Suprapubic skin (tissue), 4 donors: ENCODE measurements around the gene AK2. TPM values are rescaled to one million over a fixed set of nuclear protein-coding genes. Genes with fewer than 3 reads are reported as not detected.
"Not testable (repeated sequence)": the region's sequence is repeated elsewhere in the genome, so short reads cannot be mapped to it uniquely, and the experiment has no call there.

Experiments used
- DNase-seq, 2 donors: peaks; one replicate each; pipeline ENCODE4 v3.0.0-alpha.2; 2019; ENCODE audit warnings: low spot score in 2 of 2
- H3K27ac ChIP-seq: fragments of 200-600 bp; sonication (generic); one replicate; pipeline ENCODE4 v1.5.1; 2019
- H3K27me3 ChIP-seq: fragments of 200-600 bp; sonication (generic); one replicate; pipeline ENCODE4 v1.5.1; 2019
- H3K36me3 ChIP-seq: fragments of 200-600 bp; sonication (generic); one replicate; pipeline ENCODE4 v1.5.1; 2019
- H3K4me1 ChIP-seq: fragments of 200-600 bp; sonication (generic); one replicate; pipeline ENCODE4 v1.5.1; 2019
- H3K4me3 ChIP-seq: fragments of 200-600 bp; sonication (generic); one replicate; pipeline ENCODE4 v1.5.1; 2019; ENCODE audit warnings: mild to moderate bottlenecking
- H3K9me3 ChIP-seq: fragments of 200-600 bp; sonication (generic); one replicate; pipeline ENCODE4 v1.5.1; 2019
- EP300 ChIP-seq: sonication (generic); formaldehyde crosslinking; IDR thresholded peaks from one replicate; pipeline ENCODE4 v1.6.1; 2017; ENCODE audit warnings: antibody characterized with exemption
- POLR2A ChIP-seq, 2 donors: fragments of 450-650 bp; IDR thresholded peaks; one replicate each; pipeline ENCODE4 v1.6.1; 2017; ENCODE audit warnings: antibody characterized with exemption in 2 of 2, mild to moderate bottlenecking in 2 of 2, moderate library complexity in 2 of 2
- POLR2AphosphoS5 ChIP-seq, 3 donors: sonication (generic); formaldehyde crosslinking; IDR thresholded peaks; one replicate each; pipeline ENCODE4 v1.6.1; 2017; ENCODE audit warnings: antibody characterized with exemption in 3 of 3
- WGBS: methylation state at CpG from one replicate; pipeline ENCODE4 v1.1.5; 2018; 5-methylcytosine and 5-hydroxymethylcytosine counted together
- total RNA-seq, 4 donors: library from RNA; depleted of rRNA; stranded (reverse); fragments of >200 nt; gene quantifications; one replicate each; pipeline ENCODE4 v1.1.0, GENCODE V29; 2016
- TF ChIP-seq, protein P1 (sequence below), 2 donors: fragments of 200-600 bp in 1 of 2; fragments of 450-650 bp in 1 of 2; sonication (generic) in 1 of 2; IDR thresholded peaks; one replicate each; pipeline ENCODE4 v1.5.1; 2016 to 2019; ENCODE audit warnings: antibody characterized with exemption in 2 of 2, mild to moderate bottlenecking in 1 of 2, moderate library complexity in 1 of 2

AK2 gene
- total RNA-seq, 4 donors from 2014 or later = 122 to 139 (median 125) TPM

DNA sequence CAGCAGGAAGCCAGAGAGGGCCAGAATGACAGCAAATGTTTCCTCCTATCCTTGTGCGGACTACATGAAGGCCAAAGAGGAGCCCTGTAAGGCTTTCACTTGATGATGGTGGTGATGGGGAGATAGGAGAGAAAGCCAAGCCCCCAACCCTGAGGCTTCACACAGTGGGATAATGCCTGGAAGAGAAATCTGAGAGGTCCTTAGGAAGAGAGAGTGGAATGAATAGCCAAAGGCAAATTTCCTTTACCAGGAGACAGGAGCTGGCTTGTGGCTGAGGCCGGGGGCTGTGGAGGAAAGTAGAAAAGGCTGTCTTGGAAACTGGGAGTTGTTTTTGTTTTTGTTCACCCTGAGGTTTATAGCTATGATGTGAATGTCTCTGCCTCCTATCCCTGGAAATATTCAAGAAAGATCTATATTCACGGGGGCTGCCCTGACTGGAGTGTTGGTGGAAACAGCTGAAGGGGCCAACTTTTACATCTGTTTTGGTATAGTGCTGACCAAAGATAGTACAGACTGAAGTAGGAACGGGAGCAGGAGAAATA lies 59.1 kb downstream of the AK2 start:
- no peak for DNase-seq
- no peaks in the 10 kb centered on the region for H3K27me3 ChIP-seq
- no peaks in the 10 kb centered on the region for H3K36me3 ChIP-seq
- TF ChIP-seq, protein P1, sequence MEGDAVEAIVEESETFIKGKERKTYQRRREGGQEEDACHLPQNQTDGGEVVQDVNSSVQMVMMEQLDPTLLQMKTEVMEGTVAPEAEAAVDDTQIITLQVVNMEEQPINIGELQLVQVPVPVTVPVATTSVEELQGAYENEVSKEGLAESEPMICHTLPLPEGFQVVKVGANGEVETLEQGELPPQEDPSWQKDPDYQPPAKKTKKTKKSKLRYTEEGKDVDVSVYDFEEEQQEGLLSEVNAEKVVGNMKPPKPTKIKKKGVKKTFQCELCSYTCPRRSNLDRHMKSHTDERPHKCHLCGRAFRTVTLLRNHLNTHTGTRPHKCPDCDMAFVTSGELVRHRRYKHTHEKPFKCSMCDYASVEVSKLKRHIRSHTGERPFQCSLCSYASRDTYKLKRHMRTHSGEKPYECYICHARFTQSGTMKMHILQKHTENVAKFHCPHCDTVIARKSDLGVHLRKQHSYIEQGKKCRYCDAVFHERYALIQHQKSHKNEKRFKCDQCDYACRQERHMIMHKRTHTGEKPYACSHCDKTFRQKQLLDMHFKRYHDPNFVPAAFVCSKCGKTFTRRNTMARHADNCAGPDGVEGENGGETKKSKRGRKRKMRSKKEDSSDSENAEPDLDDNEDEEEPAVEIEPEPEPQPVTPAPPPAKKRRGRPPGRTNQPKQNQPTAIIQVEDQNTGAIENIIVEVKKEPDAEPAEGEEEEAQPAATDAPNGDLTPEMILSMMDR (IDR thresholded peaks at IDR 0.05) = no peak
- no peak for TF ChIP-seq POLR2AphosphoS5 (IDR thresholded peaks at IDR 0.05)
- no peak for TF ChIP-seq EP300
- TF ChIP-seq POLR2A (IDR thresholded peaks at IDR 0.05) = no peak
- H3K27ac ChIP-seq = no peak overlapping the region
- H3K9me3 ChIP-seq = no peaks in the 10 kb centered on the region
- H3K4me1 ChIP-seq = peaks cover 25% of the 10 kb centered on the region
- no peak overlapping the region for H3K4me3 ChIP-seq
- 76% methylated on average over 4 of the region's 4 CpGs for WGBS

DNA sequence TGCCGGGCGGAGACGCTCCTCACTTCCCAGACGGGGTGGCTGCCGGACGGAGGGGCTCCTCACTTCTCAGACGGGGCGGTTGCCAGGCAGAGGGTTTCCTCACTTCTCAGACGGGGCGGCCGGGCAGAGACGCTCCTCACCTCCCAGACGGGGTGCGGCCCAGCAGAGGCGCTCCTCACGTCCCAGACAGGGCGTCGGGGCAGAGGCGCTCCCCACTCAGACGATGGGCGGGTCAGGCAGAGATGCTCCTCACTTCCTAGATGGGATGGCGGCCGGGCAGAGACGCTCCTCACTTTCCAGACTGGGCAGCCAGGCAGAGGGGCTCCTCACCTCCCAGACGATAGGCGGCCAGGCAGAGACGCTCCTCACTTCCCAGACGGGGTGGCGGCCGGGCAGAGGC lies 61.6 kb downstream of the AK2 start:
- H3K27ac ChIP-seq, DNase-seq, H3K9me3 ChIP-seq, H3K27me3 ChIP-seq, H3K36me3 ChIP-seq, H3K4me3 ChIP-seq: not testable (repeated sequence)
- H3K4me1 ChIP-seq = peaks cover 11% of the 10 kb centered on the region
- 95% methylated on average over 15 of the region's 30 CpGs for WGBS

- not testable (repeated sequence) for DNase-seq, H3K27me3 ChIP-seq, H3K9me3 ChIP-seq, H3K36me3 ChIP-seq
- H3K27ac ChIP-seq = peak overlapping the region; percentile 18
- peaks cover 11% of the 10 kb centered on the region for H3K4me1 ChIP-seq
- H3K4me3 ChIP-seq = peak overlapping the region; percentile 64
- 25% methylated on average over 6 of the region's 6 CpGs for WGBS
Observed at GRCh38 chr1:32973458-32973857, 63.2 kb downstream of the AK2 start.

GRCh38 chr1:32972814-32973428 lies 63.8 kb downstream of the AK2 start:
- Histone ChIP-seq H3K9me3 (no peaks in the 10 kb centered on the region), H3K36me3 (no peaks in the 10 kb centered on the region), H3K4me3 (peak overlapping the region; percentile 64), H3K4me1 (peaks cover 11% of the 10 kb centered on the region), H3K27ac (peak overlapping the region; percentile 18), H3K27me3 (no peaks in the 10 kb centered on the region)
- under 1% methylated on average over 35 of the region's 58 CpGs for WGBS
- DNase-seq = no peak
- peak in 1 of 3 donors; percentile 2 for TF ChIP-seq POLR2AphosphoS5 (IDR thresholded peaks at IDR 0.05)
- TF ChIP-seq, protein P1 (IDR thresholded peaks at IDR 0.05) = no peak

DNA sequence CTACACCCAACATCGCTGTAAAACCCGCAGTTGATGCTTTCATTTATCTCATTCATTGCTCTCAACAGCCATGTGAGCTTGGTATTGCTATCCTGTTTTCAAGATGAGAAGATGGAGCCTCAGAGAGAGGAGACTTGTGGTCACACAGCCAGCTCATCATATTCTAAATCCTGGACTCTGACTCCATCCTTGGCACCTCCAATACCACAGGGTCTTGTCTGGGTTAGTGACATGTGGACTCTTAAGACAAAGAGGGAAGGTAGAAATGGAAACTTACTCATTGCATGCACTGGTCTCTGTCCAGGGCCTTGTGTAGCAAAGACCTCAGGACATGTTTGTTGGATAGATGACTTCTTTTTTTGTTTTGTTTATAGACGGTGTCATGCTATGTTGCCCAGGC lies 65.1 kb downstream of the AK2 start:
- TF ChIP-seq EP300 = no peak
- TF ChIP-seq, protein P1 (IDR thresholded peaks at IDR 0.05) = no peak
- TF ChIP-seq POLR2A (IDR thresholded peaks at IDR 0.05) = no peak
- TF ChIP-seq POLR2AphosphoS5 (IDR thresholded peaks at IDR 0.05) = no peak
- no peak overlapping the region for H3K27ac ChIP-seq
- H3K4me1 ChIP-seq = peaks cover 11% of the 10 kb centered on the region
- 94% methylated on average over 3 of the region's 3 CpGs for WGBS
- H3K9me3 ChIP-seq = no peaks in the 10 kb centered on the region
- no peaks in the 10 kb centered on the region for H3K27me3 ChIP-seq
- no peaks in the 10 kb centered on the region for H3K36me3 ChIP-seq
- DNase-seq = no peak
- no peak overlapping the region for H3K4me3 ChIP-seq

- Histone ChIP-seq H3K9me3 (no peaks in the 10 kb centered on the region), H3K27me3 (no peaks in the 10 kb centered on the region), H3K4me3 (no peak overlapping the region), H3K4me1 (peaks cover 11% of the 10 kb centered on the region), H3K27ac (no peak overlapping the region), H3K36me3 (no peaks in the 10 kb centered on the region)
- TF ChIP-seq POLR2A (IDR thresholded peaks at IDR 0.05) = no peak
- TF ChIP-seq, protein P1 (IDR thresholded peaks at IDR 0.05) = no peak
- no peak for TF ChIP-seq POLR2AphosphoS5 (IDR thresholded peaks at IDR 0.05)
- no peak for TF ChIP-seq EP300
- no peak for DNase-seq
- WGBS = 77% methylated on average over 1 of the region's 1 CpG
Observed at GRCh38 chr1:32971156-32971555, 65.5 kb downstream of the AK2 start.
